Osteocyte (in vitro differentiated cells): ENCODE data around the gene COPA. TPM values are rescaled to one million over a fixed set of nuclear protein-coding genes. Genes with fewer than 3 reads are reported as not detected.
A peak's percentile ranks its signal among the peaks of the same experiment; 100 is the strongest.

ENCODE experiments used
- DNase-seq: peaks from one replicate; pipeline ENCODE4 v3.0.0; 2021; ENCODE audit warnings: mixed read lengths; ENCODE audit not compliant: unreplicated experiment; ENCODE audit errors: extremely low spot score
- H3K27ac Mint-ChIP-seq: one replicate; pipeline ENCODE4 v1.8.0; 2021; ENCODE audit warnings: mild to moderate bottlenecking, mixed read lengths; ENCODE audit not compliant: unreplicated experiment
- H3K27me3 Mint-ChIP-seq: one replicate; pipeline ENCODE4 v1.8.0; 2021; ENCODE audit warnings: mixed read lengths; ENCODE audit not compliant: unreplicated experiment
- H3K36me3 Mint-ChIP-seq: one replicate; pipeline ENCODE4 v1.8.0; 2021; ENCODE audit warnings: mixed read lengths; ENCODE audit not compliant: unreplicated experiment
- H3K4me1 Mint-ChIP-seq: one replicate; pipeline ENCODE4 v1.8.0; 2021; ENCODE audit warnings: mixed read lengths; ENCODE audit not compliant: unreplicated experiment
- H3K4me3 Mint-ChIP-seq: one replicate; pipeline ENCODE4 v1.8.0; 2021; ENCODE audit warnings: mild to moderate bottlenecking, moderate library complexity, mixed read lengths; ENCODE audit not compliant: unreplicated experiment
- H3K9me3 Mint-ChIP-seq: one replicate; pipeline ENCODE4 v1.8.0; 2021; ENCODE audit warnings: mixed read lengths; ENCODE audit not compliant: unreplicated experiment
- CTCF ChIP-seq: fragments of 200-600 bp; sonication (generic); IDR thresholded peaks from 2 replicates; pipeline ENCODE4 v1.5.0; 2021; ENCODE audit warnings: antibody characterized with exemption, mild to moderate bottlenecking, moderate library complexity
- total RNA-seq: library from RNA; stranded (reverse); gene quantifications from 2 replicates; pipeline ENCODE4 v1.2.1, GENCODE V29; 2021

COPA gene
- total RNA-seq, 1 donor from 2014 or later = 241 TPM

DNA sequence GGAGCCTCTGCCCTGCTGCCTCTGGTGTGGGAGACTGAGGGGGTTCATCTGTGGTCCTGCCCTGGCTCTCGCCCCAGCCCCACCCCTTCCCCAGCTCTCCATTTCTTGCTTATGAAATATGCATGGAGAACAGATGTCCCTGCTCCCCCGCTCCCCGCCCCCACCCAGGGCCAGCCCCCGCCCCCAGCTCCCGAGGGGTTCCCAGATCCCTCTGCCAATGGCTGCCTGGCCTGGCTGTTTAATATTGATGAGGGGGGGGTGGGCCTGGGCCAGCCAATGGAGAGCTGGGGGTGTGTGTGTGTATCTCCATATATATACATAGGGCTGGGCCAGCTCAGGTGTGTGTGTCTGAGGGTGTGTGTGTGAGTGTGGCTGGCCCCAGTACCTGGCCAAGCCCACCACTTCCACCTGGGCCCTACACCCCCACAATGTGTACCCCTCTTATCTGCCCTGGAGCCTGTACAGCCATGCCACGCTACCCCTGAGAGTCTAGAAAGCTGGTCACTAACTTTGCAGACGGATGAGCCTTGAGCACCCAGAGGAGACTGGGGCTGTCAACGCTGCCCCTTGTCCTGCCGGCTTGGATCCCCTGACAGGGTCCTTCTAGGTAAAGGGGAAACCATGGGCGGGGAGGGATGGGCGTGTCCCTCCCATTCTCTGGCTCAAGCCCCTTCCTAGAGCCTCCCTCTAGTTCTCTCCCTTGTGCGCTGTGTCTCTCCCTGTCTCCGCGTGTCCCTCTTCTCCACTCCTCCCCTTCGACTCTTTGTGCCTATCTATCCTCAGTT is 23.9 kb upstream of the COPA start, which contains the start of gene NHLH1:
Gene NHLH1, plus strand, starts transcription at position 341 of the 785 bp plus-strand sequence. CDS start 3,661 bp downstream, outside the sequence.
- Mint-ChIP-seq H3K4me3 (no peak within 1 kb of the TSS), H3K9me3 (no peaks in the 10 kb centered on the region), H3K27me3 (peaks cover 13% of the 10 kb centered on the region), H3K27ac (no peak within 1 kb of the TSS), H3K36me3 (no peaks in the 10 kb centered on the region), H3K4me1 (peaks cover 9% of the 10 kb centered on the region)
- no peak for TF ChIP-seq CTCF
- DNase-seq = peak; percentile 73

DNA sequence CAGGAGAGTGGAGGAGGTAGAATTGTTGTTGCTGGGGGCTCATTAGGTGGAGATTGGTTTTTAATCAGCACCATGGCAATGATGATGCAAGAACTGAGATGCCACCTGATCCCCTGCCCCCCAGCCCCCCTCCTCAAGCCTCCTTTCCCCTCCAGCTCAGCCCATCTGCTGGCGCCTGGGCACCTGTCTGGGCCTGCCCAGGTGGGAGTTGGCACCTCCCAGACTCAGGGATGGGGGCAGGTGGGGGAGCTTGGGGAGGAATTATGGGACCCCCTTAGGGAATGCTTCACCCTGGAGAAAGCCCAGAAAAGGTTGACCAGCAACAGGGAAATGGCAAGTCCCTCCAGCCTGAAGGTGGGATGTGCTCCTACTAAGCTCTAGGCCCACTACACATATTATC is 22.3 kb upstream of the COPA start:
- Mint-ChIP-seq H3K36me3 (peaks cover 4% of the 10 kb centered on the region), H3K27ac (no peak overlapping the region), H3K4me3 (no peak overlapping the region), H3K4me1 (peaks cover 9% of the 10 kb centered on the region), H3K9me3 (no peaks in the 10 kb centered on the region), H3K27me3 (peaks cover 13% of the 10 kb centered on the region)
- no peak for TF ChIP-seq CTCF
- DNase-seq = peak; percentile 42

- Mint-ChIP-seq H3K4me1 (peaks cover 9% of the 10 kb centered on the region), H3K27me3 (peaks cover 9% of the 10 kb centered on the region), H3K27ac (no peak overlapping the region), H3K9me3 (no peaks in the 10 kb centered on the region), H3K36me3 (peaks cover 10% of the 10 kb centered on the region), H3K4me3 (no peak overlapping the region)
- no peak for TF ChIP-seq CTCF
- peak; percentile 40 for DNase-seq
These were observed 21.1 kb upstream of the COPA start for GRCh38 chr1:160363951-160364735.

- no peak for TF ChIP-seq CTCF
- peak; percentile 64 for DNase-seq
- Mint-ChIP-seq H3K4me1 (peaks cover 9% of the 10 kb centered on the region), H3K36me3 (peaks cover 18% of the 10 kb centered on the region), H3K27ac (peak overlapping the region; percentile 19), H3K4me3 (no peak overlapping the region), H3K9me3 (no peaks in the 10 kb centered on the region), H3K27me3 (peaks cover 4% of the 10 kb centered on the region)
These were observed 20.0 kb upstream of the COPA start for GRCh38 chr1:160363010-160363409.
